Measurements from ENCODE around the gene PLEKHN1. TPM values are rescaled to one million over a fixed set of nuclear protein-coding genes. Genes with fewer than 3 reads are reported as not detected.

PLEKHN1 gene
- total and polyA plus RNA-seq, 2 donors from 2014 or later = 14.3 TPM; not detected in 1

- no peak overlapping the region for H3K4me3 ChIP-seq (ENCODE audit: low read length in 3 of 3)
- no peaks in the 10 kb centered on the region for H3K36me3 ChIP-seq (ENCODE audit: control insufficient read depth in 2 of 3, insufficient read depth in 3 of 3, low read length in 3 of 3)
- H3K27me3 ChIP-seq (ENCODE audit: control insufficient read depth, insufficient read depth, low read length) = no peaks in the 10 kb centered on the region
- no peaks in the 10 kb centered on the region for H3K9me3 ChIP-seq (ENCODE audit: control insufficient read depth in 2 of 3, insufficient read depth in 1 of 3, low read length in 3 of 3)
- intact Hi-C loops (cut with DNase I) = no loop called here
- FAIRE-seq (no peak), DNase-seq (peak in 2 of 5 donors; percentile 57 to 68)
- peaks cover 3 to 56% (median 8%) of the 10 kb centered on the region in 3 donors for H3K4me1 ChIP-seq (ENCODE audit: control insufficient read depth in 2 of 3, insufficient read depth in 2 of 3, low read depth in 1 of 3, low read length in 3 of 3)
- no peak overlapping the region for H3K27ac ChIP-seq (ENCODE audit: low read depth in 2 of 2, low read length in 2 of 2)
- TF ChIP-seq, protein P1, sequence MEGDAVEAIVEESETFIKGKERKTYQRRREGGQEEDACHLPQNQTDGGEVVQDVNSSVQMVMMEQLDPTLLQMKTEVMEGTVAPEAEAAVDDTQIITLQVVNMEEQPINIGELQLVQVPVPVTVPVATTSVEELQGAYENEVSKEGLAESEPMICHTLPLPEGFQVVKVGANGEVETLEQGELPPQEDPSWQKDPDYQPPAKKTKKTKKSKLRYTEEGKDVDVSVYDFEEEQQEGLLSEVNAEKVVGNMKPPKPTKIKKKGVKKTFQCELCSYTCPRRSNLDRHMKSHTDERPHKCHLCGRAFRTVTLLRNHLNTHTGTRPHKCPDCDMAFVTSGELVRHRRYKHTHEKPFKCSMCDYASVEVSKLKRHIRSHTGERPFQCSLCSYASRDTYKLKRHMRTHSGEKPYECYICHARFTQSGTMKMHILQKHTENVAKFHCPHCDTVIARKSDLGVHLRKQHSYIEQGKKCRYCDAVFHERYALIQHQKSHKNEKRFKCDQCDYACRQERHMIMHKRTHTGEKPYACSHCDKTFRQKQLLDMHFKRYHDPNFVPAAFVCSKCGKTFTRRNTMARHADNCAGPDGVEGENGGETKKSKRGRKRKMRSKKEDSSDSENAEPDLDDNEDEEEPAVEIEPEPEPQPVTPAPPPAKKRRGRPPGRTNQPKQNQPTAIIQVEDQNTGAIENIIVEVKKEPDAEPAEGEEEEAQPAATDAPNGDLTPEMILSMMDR (IDR thresholded peaks at IDR 0.05; ENCODE audit: borderline replicate concordance, extremely low read depth, insufficient read depth) = no peak
- H3K9ac ChIP-seq (ENCODE audit: low read length in 3 of 3) = no peak overlapping the region
These were observed 47.9 kb upstream of the PLEKHN1 start for GRCh38 chr1:918353-918752.

DNA sequence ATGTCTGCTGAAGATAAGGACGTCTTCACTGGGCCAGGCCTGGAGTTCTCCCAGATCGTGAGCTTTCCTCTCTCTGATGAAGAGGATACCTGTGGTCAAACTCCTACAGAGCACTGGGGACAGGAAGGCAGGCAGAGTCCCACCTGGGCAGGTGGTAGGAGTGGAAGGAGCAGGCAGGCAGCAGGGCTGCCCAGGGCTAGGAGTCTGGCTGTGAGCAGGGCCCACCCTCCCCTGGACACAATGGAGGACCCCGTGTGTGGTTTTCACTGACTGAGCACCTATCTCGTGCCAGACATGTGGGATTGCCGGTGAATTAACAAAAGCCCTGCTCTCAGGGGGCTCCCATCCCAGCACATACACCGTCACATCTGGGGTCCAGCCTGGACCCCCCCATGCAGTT lies 47.4 kb upstream of the PLEKHN1 start:
- FAIRE-seq (no peak), DNase-seq (peak in 1 of 5 donors; percentile 60)
- H3K9ac ChIP-seq (ENCODE audit: low read length in 3 of 3) = no peak overlapping the region
- H3K27me3 ChIP-seq (ENCODE audit: control insufficient read depth, insufficient read depth, low read length) = no peaks in the 10 kb centered on the region
- no peaks in the 10 kb centered on the region for H3K36me3 ChIP-seq (ENCODE audit: control insufficient read depth in 2 of 3, insufficient read depth in 3 of 3, low read length in 3 of 3)
- H3K9me3 ChIP-seq (ENCODE audit: control insufficient read depth in 2 of 3, insufficient read depth in 1 of 3, low read length in 3 of 3) = no peaks in the 10 kb centered on the region
- H3K4me3 ChIP-seq (ENCODE audit: low read length in 3 of 3) = no peak overlapping the region
- H3K27ac ChIP-seq (ENCODE audit: low read depth in 2 of 2, low read length in 2 of 2) = no peak overlapping the region
- peaks cover 3 to 55% (median 8%) of the 10 kb centered on the region in 3 donors for H3K4me1 ChIP-seq (ENCODE audit: control insufficient read depth in 2 of 3, insufficient read depth in 2 of 3, low read depth in 1 of 3, low read length in 3 of 3)
- intact Hi-C loops (cut with DNase I) = no loop called here
- TF ChIP-seq, protein P1 (IDR thresholded peaks at IDR 0.05; ENCODE audit: borderline replicate concordance, extremely low read depth, insufficient read depth) = no peak

- Histone ChIP-seq H3K27ac (ENCODE audit: low read depth in 2 of 2, low read length in 2 of 2) (no peak overlapping the region), H3K9ac (ENCODE audit: low read length in 3 of 3) (no peak overlapping the region), H3K27me3 (ENCODE audit: control insufficient read depth, insufficient read depth, low read length) (no peaks in the 10 kb centered on the region), H3K4me3 (ENCODE audit: low read length in 3 of 3) (no peak overlapping the region), H3K4me1 (ENCODE audit: control insufficient read depth in 2 of 3, insufficient read depth in 2 of 3, low read depth in 1 of 3, low read length in 3 of 3) (peaks cover 3 to 55% (median 8%) of the 10 kb centered on the region in 3 donors), H3K36me3 (ENCODE audit: control insufficient read depth in 2 of 3, insufficient read depth in 3 of 3, low read length in 3 of 3) (no peaks in the 10 kb centered on the region), H3K9me3 (ENCODE audit: control insufficient read depth in 2 of 3, insufficient read depth in 1 of 3, low read length in 3 of 3) (no peaks in the 10 kb centered on the region)
- no peak for FAIRE-seq
- intact Hi-C loops (cut with DNase I) = no loop called here
- peak in 1 of 5 donors; percentile 81 for DNase-seq
- TF ChIP-seq, protein P1 (IDR thresholded peaks at IDR 0.05; ENCODE audit: borderline replicate concordance, extremely low read depth, insufficient read depth) = no peak
These were observed 46.9 kb upstream of the PLEKHN1 start for GRCh38 chr1:919271-919872.

All from kidney (tissue), 14 donors.